Medulla oblongata (tissue), 1 donor: ENCODE measurements around the gene ACADM.
"Not testable (repeated sequence)": the region's sequence is repeated elsewhere in the genome, so short reads cannot be mapped to it uniquely, and the experiment has no call there.

Source experiments
- DNase-seq: peaks from one replicate; pipeline ENCODE4 v3.0.0-alpha.2; 2015; ENCODE audit errors: extremely low spot score

The ACADM gene

DNA sequence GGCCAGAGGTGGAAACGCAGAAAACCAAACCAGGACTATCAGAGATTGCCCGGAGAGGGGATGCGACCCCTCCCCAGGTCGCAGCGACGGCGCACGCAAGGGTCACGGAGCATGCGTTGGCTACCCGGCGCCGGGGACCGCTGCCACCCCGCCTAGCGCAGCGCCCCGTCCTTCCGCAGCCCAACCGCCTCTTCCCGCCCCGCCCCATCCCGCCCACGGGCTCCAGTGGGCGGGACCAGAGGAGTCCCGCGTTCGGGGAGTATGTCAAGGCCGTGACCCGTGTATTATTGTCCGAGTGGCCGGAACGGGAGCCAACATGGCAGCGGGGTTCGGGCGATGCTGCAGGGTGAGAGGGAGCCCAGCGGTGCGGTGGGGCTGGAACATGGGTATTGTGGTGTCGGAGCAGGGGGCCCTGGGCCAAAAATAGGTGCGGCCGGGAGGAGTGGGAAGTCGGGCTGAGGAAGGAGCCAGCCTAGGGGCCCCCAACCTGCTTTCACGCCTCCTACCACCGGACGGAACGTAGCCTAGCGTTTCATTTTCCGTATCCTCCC, at the start of gene ACADM:
Gene ACADM, plus strand, starts transcription at position 238 of the 551 bp plus-strand sequence. Its CDS starts 79 bp downstream, at position 317.
- DNase-seq, result peak; percentile 96

DNA sequence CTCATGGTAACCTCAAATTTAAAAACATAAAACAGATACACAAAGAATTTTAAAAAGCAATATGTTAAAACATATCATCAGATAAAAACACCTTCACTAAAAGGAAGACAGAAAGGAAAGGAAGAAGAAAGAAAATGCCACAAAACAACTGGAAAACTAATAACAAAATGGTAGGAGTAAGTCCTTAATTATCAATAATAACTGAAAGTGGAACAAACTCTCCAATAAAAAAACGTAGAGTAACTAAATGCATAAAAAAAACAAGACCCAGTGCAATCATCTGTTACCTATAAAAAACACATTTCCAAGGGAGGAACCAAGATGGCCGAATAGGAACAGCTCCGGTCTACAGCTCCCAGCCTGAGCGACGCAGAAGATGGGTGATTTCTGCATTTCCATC, 47.1 kb upstream of the ACADM start:
- no peak for DNase-seq

- not testable (repeated sequence) for DNase-seq
These were observed 46.5 kb upstream of the ACADM start for GRCh38 chr1:75677964-75678363.

DNA sequence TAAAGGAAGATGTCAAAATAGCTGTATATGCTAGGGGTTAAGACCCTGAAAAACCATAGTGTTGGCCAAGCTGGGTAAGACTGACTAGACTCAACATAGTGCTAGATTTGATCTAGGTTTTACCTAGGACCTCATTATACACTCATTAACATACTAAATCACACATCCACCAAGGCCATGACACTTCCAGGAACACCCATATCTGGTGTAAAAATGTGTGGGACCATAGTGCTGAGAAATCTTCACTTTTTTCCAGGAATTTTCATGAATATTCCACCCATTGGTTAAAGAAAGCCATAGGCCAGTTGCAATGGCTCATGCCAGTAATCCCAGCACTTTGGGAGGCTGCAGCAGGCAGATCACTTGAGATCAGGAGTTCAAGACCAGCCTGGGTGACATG, 34.0 kb upstream of the ACADM start:
- DNase-seq, result no peak

DNA sequence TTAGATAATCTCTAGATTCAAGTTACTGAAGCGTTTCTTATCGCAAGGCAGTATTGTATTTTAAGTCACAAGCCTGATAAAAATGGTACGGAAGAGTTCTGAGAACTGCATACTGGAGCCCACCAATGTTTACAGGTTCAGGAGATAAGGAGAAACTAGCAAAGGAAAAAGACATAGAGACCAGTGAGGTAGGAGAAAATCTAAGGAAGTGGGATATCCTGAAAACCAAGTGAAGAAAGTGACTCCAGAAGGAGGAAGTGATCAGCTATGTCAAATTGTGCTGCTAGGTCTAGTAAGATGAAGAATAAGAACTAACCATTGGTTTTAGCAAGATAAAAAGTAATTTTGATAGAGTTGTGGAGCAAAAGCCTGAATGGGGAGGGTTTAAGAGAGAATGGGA, 31.0 kb upstream of the ACADM start:
- DNase-seq, result no peak

GRCh38 chr1:75696000-75696399, 28.5 kb upstream of the ACADM start:
- DNase-seq, result no peak

DNA sequence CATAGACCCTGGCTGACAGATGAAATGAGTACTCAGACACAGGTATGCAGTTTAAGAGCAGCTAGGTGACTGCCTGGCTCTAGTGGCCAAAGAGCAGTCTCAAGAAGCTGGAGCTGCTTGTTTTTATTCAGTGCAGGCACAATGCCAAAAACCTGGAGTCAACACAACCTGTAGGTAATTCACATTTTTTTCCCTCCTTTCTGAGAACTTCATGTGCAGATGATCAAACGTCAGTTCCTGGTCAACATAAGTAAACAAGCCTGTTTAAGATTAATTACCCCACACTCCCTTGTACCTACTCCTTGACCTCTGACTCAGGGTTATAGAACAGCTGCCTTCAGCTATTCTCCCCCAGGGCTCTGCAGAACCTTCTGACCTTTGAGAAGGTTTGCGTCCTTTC, 17.3 kb upstream of the ACADM start:
- DNase-seq, result no peak

DNA sequence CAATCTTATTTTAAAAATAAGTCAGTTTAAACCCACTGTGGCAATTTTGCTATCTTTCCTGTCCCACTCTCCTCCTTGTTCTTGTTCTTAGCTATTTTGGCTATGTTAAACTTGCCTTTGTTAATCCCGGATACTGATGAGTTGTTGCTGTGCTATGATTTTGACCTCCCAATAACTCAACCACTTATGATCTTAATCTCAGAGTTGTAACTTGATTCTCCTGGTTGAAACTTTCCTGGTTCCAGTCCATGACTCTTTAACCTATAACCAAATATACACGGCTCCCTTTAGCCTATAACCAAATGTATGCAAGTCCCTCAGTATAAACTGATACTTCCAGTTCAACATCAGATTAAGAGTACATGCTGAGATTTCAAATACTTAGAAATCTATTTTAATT, 15.6 kb upstream of the ACADM start:
- DNase-seq, result no peak

- no peak for DNase-seq
These were observed 13.7 kb upstream of the ACADM start for GRCh38 chr1:75710832-75711231.

DNA sequence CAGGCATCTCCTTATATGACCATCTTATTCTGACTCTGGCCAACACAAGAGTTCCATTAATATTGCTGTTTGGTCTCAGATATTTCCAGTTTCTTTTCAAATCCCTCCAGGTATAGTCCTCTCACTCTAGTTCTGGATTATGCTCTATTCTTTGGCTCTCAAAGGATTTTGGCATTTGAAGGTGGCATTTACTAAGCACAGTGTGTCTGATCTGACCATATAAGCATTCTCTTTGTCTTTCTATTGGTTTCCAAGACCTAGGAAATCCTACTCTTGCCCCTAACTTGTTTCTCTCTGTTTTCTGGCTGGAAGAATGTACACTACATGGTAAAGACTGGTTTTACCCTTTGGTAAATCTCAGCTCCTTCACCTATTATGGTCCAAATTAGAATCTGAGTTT, 12.7 kb upstream of the ACADM start:
- no peak for DNase-seq

- no peak for DNase-seq
These were observed 12.2 kb upstream of the ACADM start for GRCh38 chr1:75712306-75712705.

DNA sequence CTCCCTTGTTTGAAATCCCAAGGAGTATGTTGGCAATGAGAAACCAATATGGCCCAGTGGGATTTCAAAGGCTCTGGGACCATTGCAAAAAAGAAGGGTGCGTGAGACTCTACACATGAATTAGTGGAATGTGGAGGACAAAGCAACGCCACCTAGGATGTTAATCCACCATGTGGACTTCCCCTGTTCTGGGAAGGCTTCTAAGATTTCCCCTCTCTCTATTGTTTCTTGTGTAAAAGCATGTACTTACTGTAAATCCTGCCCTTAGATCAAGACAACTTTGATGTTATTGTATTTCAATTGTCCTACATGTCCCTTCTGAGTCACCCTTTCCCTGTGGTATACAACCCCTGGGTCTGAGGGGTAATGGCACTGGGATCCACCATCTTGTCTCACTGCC, 4.7 kb upstream of the ACADM start:
- DNase-seq, result no peak

DNA sequence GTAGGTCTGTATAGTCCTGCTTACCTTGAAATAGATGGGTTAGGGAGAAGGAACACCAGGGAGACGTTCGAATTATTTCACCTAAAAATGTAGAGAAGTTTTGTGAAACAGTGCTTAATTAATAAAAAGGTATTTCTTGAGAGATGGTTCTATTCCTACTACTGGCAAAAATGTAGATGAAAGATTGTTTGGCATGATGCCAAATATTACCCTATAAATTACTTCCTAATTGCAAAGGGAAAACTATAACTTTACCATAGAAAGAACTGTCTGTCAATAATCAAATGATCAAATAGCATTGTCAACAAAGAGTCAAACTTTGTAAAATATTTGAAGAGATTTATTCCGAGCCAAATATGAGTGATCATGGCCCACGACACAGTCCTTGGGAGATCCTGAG, 4.2 kb upstream of the ACADM start:
- no peak for DNase-seq

DNA sequence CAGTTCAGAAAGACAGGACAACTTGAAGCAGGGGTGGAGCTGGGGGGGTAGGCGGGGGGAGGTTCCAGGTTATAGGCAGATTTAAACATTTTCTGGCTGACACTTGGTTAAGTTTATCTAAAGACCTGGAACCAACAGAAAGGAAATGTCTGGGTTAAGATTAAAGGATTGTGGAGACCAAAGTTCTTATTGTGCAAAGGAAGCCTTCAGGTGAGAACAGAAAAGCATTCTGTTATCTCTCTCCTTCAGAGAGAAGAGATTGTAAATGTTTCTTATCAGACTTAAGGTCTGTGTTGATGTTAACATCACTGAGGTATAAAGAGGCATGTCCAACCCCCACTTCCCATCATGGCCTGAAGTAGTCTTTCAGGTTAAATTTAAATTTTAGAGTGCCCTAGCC, 3.7 kb upstream of the ACADM start:
- no peak for DNase-seq

DNA sequence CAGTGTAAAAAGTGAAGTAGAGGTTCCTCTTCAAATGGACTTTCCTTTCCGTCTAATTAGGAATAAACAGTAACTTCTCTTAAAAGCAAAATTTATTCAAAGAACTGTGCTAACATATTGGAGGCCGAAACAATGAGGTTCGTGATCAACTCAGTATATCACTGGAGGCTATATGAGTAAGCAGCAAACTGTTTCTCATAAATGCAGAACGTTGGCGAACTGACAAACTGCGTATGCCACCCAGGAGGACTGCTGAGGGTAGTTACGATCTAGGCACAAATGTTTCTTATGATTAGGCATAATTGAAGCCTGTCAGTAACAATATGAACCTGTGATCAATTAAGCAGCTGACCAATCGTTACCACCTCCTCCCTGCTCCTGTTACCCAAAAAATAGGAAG, 2.3 kb upstream of the ACADM start:
- not testable (repeated sequence) for DNase-seq

DNA sequence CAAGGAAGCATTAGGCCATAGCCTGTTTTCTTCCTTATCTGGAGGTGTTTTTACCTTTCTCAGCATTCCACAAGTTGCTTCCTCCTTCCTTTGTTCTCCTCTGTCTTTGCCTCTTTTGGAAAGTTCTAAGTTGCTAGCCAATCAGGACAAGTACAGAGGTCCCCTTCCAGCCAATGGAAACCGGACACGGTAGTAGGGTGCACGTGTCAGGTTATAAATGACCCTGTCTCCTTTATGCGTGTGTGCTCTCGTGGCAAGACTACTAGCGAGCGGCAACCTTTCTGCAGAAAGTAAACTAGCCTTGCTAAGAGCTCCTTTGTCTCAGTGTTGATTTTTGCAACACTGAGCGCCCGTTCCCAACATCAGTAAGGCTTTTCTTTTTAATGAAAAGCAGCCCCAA, 1.5 kb upstream of the ACADM start:
- no peak for DNase-seq

GRCh38 chr1:75723989-75724471, 479 bp upstream of the ACADM start:
- DNase-seq, result peak; percentile 80

GRCh38 chr1:75725266-75725665, 757 bp downstream of the ACADM start:
- peak; percentile 15 for DNase-seq

GRCh38 chr1:75725861-75726361, 1.4 kb downstream of the ACADM start:
- DNase-seq, result no peak

- no peak for DNase-seq
These were observed 3.1 kb downstream of the ACADM start for GRCh38 chr1:75727571-75727970.

GRCh38 chr1:75730432-75730831, 5.9 kb downstream of the ACADM start:
- no peak for DNase-seq

GRCh38 chr1:75731881-75732280, 7.4 kb downstream of the ACADM start:
- no peak for DNase-seq

- DNase-seq, result no peak
These were observed 8.2 kb downstream of the ACADM start for GRCh38 chr1:75732703-75733102.

DNA sequence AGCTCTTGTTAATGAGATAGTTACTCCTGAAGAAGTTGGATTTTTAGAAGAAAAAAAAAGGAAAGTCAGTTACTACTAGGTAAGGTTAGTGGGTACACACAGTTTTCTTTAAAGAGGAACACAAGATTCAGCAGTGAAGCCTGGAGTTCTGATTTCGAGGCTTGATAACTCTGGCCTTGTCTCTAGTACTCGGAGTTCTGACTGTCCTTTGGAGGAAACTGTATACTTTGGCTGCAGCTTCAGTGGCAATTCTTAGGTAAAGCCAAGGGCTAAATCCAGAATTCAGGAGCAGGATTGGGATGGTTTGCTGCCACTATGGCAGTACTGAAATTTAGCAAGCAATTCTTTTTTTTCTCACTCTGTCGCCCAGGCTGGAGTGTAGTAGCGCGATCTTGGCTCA, 9.2 kb downstream of the ACADM start:
- DNase-seq, result no peak
